HepG2 (cell line): ENCODE results near the gene BPIFA1. TPM values are rescaled to one million over a fixed set of nuclear protein-coding genes. Genes with fewer than 3 reads are reported as not detected.

Experiments used
- AHR ChIP-seq: IDR thresholded peaks from 2 replicates; pipeline ENCODE4 v1.6.1; 2018; ENCODE audit warnings: missing genetic modification reagents, missing compliant biosample characterization
- ATF7-NPFF ChIP-seq: sonication (generic); formaldehyde crosslinking; IDR thresholded peaks from 2 replicates; pipeline ENCODE4 v1.8.1; 2023; ENCODE audit warnings: mild to moderate bottlenecking, low read depth, missing genetic modification reagents, moderate library complexity
- HIVEP1 ChIP-seq: sonication (generic); formaldehyde crosslinking; IDR thresholded peaks from 2 replicates; pipeline ENCODE4 v1.4.0; 2020; ENCODE audit warnings: mild to moderate bottlenecking, missing genetic modification reagents
- HOXA7 ChIP-seq: sonication (generic); formaldehyde crosslinking; IDR thresholded peaks from 2 replicates; pipeline ENCODE4 v1.8.1; 2022; ENCODE audit warnings: mild to moderate bottlenecking, missing genetic modification reagents, moderate library complexity
- KDM3A ChIP-seq: IDR thresholded peaks from 2 replicates; pipeline ENCODE4 v1.6.1; 2018; ENCODE audit warnings: low read depth, missing compliant biosample characterization
- KLF16 ChIP-seq, 2 experiments: sonication (generic) in 1 of 2; formaldehyde crosslinking in 1 of 2; IDR thresholded peaks; 2 replicates each; pipeline versions ENCODE4 v1.6.1 to v1.8.0; 2016 to 2023; ENCODE audit warnings: missing genetic modification reagents in 2 of 2, missing compliant biosample characterization in 1 of 2
- MTF2 ChIP-seq: sonication (generic); formaldehyde crosslinking; IDR thresholded peaks from 2 replicates; pipeline ENCODE4 v1.5.0; 2020; ENCODE audit warnings: missing genetic modification reagents, borderline replicate concordance
- NFYB ChIP-seq: sonication (generic); formaldehyde crosslinking; IDR thresholded peaks from 2 replicates; pipeline ENCODE4 v1.4.0; 2020; ENCODE audit warnings: missing genetic modification reagents
- RAD21 ChIP-seq: fragments of 450-650 bp; formaldehyde crosslinking; IDR thresholded peaks from 2 replicates; pipeline ENCODE4 v1.5.0; 2020; ENCODE audit warnings: mild to moderate bottlenecking
- RNF2 ChIP-seq: fragments of 450-650 bp; conservative IDR thresholded peaks from 2 replicates; pipeline ENCODE4 v1.6.1; 2016; ENCODE audit warnings: low read depth
- RXRA ChIP-seq: sonication (generic); formaldehyde crosslinking; IDR thresholded peaks from 2 replicates; pipeline ENCODE4 v1.5.1; 2020; ENCODE audit warnings: missing genetic modification reagents
- SIN3A ChIP-seq: IDR thresholded peaks from 2 replicates; pipeline ENCODE4 v1.6.1; 2011; ENCODE audit warnings: low read depth, mild to moderate bottlenecking, control low read depth, low read length, borderline replicate concordance
- SMYD3 ChIP-seq: sonication (generic); formaldehyde crosslinking; IDR thresholded peaks from 2 replicates; pipeline ENCODE4 v1.8.1; 2023; ENCODE audit warnings: mild to moderate bottlenecking, missing genetic modification reagents
- ZBTB46 ChIP-seq: sonication (generic); formaldehyde crosslinking; IDR thresholded peaks from 2 replicates; pipeline ENCODE4 v1.4.0; 2020; ENCODE audit warnings: mild to moderate bottlenecking, missing genetic modification reagents, borderline replicate concordance
- ZBTB7A ChIP-seq: sonication (generic); formaldehyde crosslinking; IDR thresholded peaks from 2 replicates; pipeline ENCODE4 v1.8.0; 2022; ENCODE audit warnings: mild to moderate bottlenecking, missing genetic modification reagents
- ZNF138 ChIP-seq: sonication (generic); formaldehyde crosslinking; IDR thresholded peaks from 2 replicates; pipeline ENCODE4 v1.5.0; 2020; ENCODE audit warnings: mild to moderate bottlenecking, low read depth, missing genetic modification reagents
- ZNF430 ChIP-seq: sonication (generic); formaldehyde crosslinking; IDR thresholded peaks from 2 replicates; pipeline ENCODE4 v1.9.0; 2021; ENCODE audit warnings: mild to moderate bottlenecking, missing genetic modification reagents
- ZNF501 ChIP-seq: sonication (generic); formaldehyde crosslinking; IDR thresholded peaks from 2 replicates; pipeline ENCODE4 v1.5.1; 2020; ENCODE audit warnings: mild to moderate bottlenecking, moderate library complexity, missing genetic modification reagents
- ZNF570 ChIP-seq: sonication (generic); formaldehyde crosslinking; IDR thresholded peaks from 2 replicates; pipeline ENCODE4 v1.4.0; 2020; ENCODE audit warnings: mild to moderate bottlenecking, missing genetic modification reagents, borderline replicate concordance
- ZNF614 ChIP-seq: IDR thresholded peaks from 2 replicates; pipeline ENCODE4 v1.6.1; 2018; ENCODE audit warnings: missing biosample characterization, missing genetic modification reagents, inconsistent platforms, borderline replicate concordance
- ZNF616 ChIP-seq: sonication (generic); formaldehyde crosslinking; IDR thresholded peaks from 2 replicates; pipeline ENCODE4 v1.5.0; 2020; ENCODE audit warnings: low read depth, mild to moderate bottlenecking, missing genetic modification reagents
- ZNF839 ChIP-seq: sonication (generic); formaldehyde crosslinking; IDR thresholded peaks from 2 replicates; pipeline ENCODE4 v1.4.0; 2020; ENCODE audit warnings: missing genetic modification reagents, mild to moderate bottlenecking, borderline replicate concordance
- ZSCAN20 ChIP-seq: sonication (generic); formaldehyde crosslinking; IDR thresholded peaks from 2 replicates; pipeline ENCODE4 v1.4.0; 2020; ENCODE audit warnings: missing genetic modification reagents, mild to moderate bottlenecking, borderline replicate concordance
- polyA plus RNA-seq, 8 experiments: library from polyadenylated mRNA; depleted of rRNA in 3 of 8; stranded (reverse) in 7 of 8; unstranded in 1 of 8; fragments of >200 nt; fragmentation: Illumina TruSeq in 4 of 8; extraction: Trizol in 4 of 8; gene quantifications; 2 replicates each; pipeline versions ENCODE4 v1.2.1 to v1.2.3, GENCODE V29; 2011 to 2016; ENCODE audit warnings: low read depth in 4 of 8, missing spikeins in 1 of 8, mixed read lengths in 1 of 8; ENCODE audit not compliant: insufficient read depth in 1 of 8
- total RNA-seq, 5 experiments: library from RNA; depleted of rRNA; stranded (reverse); fragments of >200 nt; fragmentation: Illumina TruSeq; extraction: Trizol; gene quantifications; 2 replicates each; pipeline ENCODE4 v1.2.3, GENCODE V29; 2016; ENCODE audit warnings: low read depth in 1 of 5
- TF ChIP-seq, protein P1 (sequence below): sonication (generic); formaldehyde crosslinking; IDR thresholded peaks from 2 replicates; pipeline ENCODE4 v1.5.1; 2020; ENCODE audit warnings: mild to moderate bottlenecking, missing genetic modification reagents

BPIFA1 gene
- total and polyA plus RNA-seq, 2 of the 13 experiments (the other 11 are each of a cell fraction or from before 2014, with no cell fraction given) = not detected

DNA sequence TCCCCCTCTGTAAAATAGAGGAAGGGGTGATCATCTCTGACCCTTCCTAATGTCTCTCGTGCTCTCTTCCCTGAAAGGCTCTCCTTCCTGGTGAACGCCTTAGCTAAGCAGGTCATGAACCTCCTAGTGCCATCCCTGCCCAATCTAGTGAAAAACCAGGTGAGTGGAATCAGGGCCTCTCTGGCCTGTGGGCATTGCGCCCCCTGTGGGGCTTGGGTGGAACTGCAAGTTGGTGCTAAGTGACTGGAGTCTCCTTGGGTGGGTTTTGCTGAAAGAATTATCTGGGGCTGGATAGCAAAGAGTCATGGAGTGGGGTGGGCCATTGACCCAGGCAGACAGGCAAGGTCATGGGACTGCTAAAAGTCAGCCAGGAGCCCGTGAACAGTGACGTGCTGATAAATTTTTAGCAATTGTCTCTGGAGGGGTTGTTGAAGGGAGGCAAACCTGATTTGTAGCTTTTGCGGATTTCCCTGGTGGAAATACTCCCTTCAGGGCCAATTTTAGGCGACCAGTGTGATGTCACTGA lies 56.1 kb downstream of the BPIFA1 start (continued):
- TF ChIP-seq ZBTB46 (CRISPR knock-in tag) (no peak), ZNF430 (CRISPR knock-in tag) (no peak), SMYD3 (CRISPR knock-in tag) (no peak), KLF16 (CRISPR knock-in tag; IDR thresholded peaks at IDR 0.05) (peak in 1 of 2 experiments; percentile 66; a peak in 1 of 4 replicates), ZNF138 (CRISPR knock-in tag) (no peak), SIN3A (no peak), HIVEP1 (CRISPR knock-in tag) (peak; percentile 83), NFYB (CRISPR knock-in tag) (no peak), AHR (CRISPR knock-in tag) (peak; percentile 84; the same call in 1 of the 2 replicates), ATF7-NPFF (CRISPR knock-in tag) (no peak), MTF2 (CRISPR knock-in tag) (no peak), RNF2 (no peak), RXRA (CRISPR knock-in tag) (no peak), HOXA7 (CRISPR knock-in tag) (no peak), ZBTB7A (CRISPR knock-in tag) (no peak), ZNF839 (peak; percentile 63; the same call in 1 of the 2 replicates), RAD21 (CRISPR knock-in tag) (peak; percentile 89), KDM3A (0 out of 2 replicates have a peak, but pooled peaks have one; percentile 44), ZNF614 (CRISPR knock-in tag) (peak; percentile 69; the same call in 1 of the 2 replicates), ZNF616 (CRISPR knock-in tag) (no peak), ZNF570 (CRISPR knock-in tag) (no peak), ZNF501 (CRISPR knock-in tag) (peak; percentile 81), ZSCAN20 (CRISPR knock-in tag) (no peak)
- TF ChIP-seq, protein P1, sequence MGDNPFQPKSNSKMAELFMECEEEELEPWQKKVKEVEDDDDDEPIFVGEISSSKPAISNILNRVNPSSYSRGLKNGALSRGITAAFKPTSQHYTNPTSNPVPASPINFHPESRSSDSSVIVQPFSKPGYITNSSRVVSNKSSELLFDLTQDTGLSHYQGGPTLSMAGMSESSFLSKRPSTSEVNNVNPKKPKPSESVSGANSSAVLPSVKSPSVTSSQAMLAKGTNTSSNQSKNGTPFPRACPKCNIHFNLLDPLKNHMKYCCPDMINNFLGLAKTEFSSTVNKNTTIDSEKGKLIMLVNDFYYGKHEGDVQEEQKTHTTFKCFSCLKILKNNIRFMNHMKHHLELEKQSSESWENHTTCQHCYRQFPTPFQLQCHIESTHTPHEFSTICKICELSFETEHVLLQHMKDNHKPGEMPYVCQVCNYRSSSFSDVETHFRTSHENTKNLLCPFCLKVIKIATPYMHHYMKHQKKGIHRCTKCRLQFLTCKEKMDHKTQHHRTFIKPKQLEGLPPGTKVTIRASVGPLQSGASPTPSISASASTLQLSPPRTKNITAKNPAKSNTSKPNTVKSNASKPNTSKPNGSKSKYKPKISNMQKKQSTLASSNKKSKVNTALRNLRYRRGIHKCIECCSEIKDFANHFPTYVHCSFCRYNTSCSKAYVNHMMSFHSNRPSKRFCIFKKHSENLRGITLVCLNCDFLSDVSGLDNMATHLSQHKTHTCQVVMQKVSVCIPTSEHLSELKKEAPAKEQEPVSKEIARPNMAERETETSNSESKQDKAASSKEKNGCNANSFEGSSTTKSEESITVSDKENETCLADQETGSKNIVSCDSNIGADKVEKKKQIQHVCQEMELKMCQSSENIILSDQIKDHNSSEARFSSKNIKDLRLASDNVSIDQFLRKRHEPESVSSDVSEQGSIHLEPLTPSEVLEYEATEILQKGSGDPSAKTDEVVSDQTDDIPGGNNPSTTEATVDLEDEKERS (CRISPR knock-in tag) = no peak
